Daoy (cell line): ENCODE results near the gene VAV2. TPM values are rescaled to one million over a fixed set of nuclear protein-coding genes. Genes with fewer than 3 reads are reported as not detected.
"Not testable (repeated sequence)": the region's sequence is repeated elsewhere in the genome, so short reads cannot be mapped to it uniquely, and the experiment has no call there.

Experiments used
- DNase-seq: peaks from one replicate; pipeline ENCODE4 v3.0.0-alpha.2; 2015; ENCODE audit warnings: low read depth
- total RNA-seq: library from RNA; depleted of rRNA; stranded (reverse); fragments of >200 nt; shearing (Covaris generic); gene quantifications from 2 replicates; pipeline ENCODE4 v1.2.3, GENCODE V29; 2014

VAV2 gene
- total RNA-seq, 1 experiment from 2014 or later = 11.3 TPM

DNA sequence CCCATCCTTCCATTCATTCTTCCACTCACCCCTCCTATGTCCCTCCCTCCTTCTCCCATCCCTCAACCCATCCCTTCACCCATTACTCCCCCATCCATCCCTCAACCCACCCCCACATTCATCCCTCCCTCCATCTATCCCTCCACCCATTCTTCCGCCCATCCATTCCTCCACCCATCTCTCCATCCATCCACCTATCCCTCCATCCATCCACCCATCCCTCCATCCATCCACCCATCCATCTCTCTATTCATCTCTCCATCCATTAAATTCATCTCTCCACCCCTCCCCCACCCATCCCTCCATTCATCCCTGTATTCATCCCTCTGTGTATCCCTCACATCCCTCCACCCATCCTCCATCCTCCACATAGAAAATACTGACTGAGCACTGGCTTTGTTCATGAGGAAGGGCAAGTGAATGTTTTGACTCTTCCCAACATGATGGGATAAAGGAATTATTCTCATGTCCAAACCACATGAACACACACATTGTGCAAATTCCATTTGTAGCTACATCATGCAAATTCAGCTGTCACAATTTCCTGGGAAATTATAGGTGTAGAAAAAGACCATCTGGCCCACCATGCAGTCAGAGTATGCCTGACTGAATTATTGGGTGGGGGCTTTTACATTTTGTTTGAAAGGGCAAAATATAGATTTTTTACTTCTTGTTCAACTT is 6.9 kb upstream of the VAV2 start:
- DNase-seq = peak; percentile 5

- no peak for DNase-seq
Measured at GRCh38 chr9:133997584-133997983, 5.5 kb upstream of the VAV2 start.

GRCh38 chr9:133996531-133997520 is 4.7 kb upstream of the VAV2 start:
- DNase-seq = no peak

DNA sequence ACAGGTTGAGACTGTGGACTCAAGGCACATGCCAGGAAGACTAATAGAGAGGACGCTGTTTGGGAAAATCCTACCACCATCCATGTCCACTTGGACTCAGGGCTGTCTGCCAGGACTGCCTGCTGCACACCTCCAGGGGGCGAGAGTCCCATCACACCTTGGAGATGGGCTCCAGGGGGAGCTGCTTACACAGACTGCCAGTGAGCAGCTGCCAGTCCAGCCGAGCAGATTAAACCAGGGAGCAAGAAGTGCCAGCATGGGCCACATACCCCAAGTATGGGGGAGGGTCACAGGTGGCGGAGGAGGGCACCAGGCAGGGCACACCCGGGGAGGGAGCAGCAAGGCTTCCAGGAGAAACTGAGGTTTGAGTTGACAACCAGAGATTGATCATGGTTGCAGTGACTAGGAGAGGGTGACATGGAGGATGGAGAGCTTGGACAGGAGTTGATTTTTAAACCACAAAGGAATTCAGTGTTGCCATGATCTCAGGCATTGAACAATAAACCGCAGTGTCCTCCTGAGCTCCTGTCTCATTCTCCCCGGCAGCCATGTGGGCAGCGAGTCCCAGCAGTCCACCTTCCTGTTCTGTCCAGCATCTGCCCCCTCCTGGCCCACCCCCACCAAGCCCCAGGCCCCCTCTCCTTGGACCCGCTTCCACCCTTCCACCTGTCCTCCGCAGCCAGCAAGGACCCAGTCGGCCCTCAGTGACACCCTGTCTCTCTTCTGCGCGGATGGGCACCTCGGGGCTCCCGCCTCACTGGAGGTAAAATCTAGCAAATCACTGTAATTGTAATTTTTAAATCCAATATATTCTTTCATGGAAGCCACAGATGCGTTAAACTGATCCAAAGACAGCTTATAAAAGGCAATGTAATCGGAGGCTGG is 3.1 kb upstream of the VAV2 start:
- peak; percentile 60 for DNase-seq

GRCh38 chr9:133994353-133995011 is 2.4 kb upstream of the VAV2 start:
- DNase-seq = peak; percentile 85

GRCh38 chr9:133993635-133994253 is 1.6 kb upstream of the VAV2 start:
- DNase-seq = no peak

GRCh38 chr9:133992780-133993634 is 883 bp upstream of the VAV2 start:
- peak; percentile 96 for DNase-seq

DNA sequence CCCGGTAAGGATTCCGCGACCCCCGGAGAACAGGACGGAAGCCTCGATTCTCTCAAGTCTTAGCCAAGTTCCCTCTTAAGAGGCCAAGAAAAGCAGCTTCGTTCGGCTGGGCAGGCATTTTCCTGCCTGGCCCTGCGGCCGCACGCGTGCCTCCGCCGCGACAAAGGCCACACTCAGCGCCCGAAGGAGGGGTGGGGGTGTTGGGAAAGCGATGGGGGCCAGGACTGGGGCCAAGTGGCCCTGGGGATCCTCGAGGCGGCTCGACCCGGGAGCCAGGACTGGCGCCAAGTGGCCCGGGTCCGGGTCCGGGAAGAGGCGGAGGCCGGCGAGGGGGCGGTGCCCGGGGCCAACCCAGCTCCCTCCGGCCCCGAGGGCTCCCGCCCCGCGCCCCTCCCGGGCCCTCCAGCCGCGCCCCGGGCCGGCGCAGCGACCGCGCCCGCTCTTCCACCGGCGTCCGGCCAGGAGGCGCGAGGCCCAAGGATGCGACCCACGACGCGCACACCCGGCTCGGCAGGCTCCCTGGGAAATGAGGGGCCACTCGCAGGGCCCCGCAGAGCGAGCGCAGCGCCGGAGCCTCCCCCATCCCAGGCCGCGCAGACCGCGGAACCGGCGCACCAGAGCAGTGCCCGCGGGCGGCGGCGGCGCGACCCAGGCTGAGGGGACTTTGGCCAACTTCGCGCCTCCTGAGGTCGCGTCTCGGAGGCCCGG is 756 bp downstream of the VAV2 start:
- peak; percentile 49 for DNase-seq

DNA sequence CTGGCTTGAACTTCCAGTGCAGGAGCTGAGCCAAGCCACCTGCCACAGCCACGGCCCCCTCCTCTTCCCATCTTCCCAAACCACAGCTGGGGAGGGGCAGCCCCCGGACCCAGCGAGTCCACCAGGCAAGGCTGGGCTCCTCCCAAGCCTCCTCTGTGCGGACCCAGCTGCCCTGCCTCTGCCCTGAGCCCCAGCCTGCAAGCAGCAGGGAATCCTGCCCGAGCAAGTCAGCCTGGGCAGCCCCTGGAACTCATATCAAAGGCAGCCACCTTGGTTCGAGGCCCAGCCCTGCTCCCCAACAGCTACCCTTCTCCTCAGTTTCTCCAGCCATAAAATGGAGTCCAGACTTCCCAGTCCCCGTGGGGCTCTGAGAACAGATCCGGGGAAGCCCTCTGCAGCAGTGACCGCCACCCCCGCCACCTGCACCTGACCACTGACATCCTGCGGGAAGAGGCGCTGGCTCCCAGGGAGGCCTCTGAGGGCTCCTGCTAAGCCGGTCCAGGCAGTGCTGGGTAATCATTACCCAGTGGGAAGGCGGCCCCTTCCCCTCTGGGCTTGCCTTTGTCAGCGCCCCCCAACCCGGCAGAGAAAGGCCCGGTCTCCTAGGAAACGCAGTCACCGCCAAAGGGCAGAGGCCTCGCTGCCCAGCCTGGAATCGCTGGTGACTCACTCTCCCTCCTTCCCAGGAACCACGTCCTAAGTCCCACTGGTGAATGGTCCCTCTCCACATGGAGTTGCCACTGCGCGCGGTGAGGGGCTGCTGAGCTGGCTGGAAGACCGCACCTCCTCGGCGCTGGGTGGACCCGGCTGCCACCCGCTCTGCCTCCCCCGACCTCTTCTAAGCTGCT is 1.5 kb downstream of the VAV2 start:
- peak; percentile 84 for DNase-seq

- DNase-seq = no peak
Measured at GRCh38 chr9:133989625-133990365, 2.3 kb downstream of the VAV2 start.

- DNase-seq = not testable (repeated sequence)
Measured at GRCh38 chr9:133988771-133989170, 3.4 kb downstream of the VAV2 start.

GRCh38 chr9:133987946-133988665 is 4.0 kb downstream of the VAV2 start:
- DNase-seq = no peak

DNA sequence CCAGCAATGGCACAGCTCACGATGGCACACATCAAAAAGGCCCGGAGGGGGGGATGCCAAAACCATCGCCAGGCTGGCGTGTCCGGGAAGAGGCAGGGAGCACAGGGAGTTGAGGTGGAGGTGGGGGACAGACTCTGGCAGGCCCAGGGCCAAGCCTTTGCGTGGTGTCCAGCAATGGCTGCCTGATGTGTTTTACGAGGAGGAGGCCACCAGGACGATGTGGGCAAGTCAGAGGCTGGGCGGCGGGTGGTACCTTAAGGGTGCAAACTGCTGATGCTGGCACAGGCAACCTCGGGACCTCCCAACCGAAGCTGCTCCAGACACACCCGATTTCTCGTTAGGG is 4.7 kb downstream of the VAV2 start:
- DNase-seq = no peak

- no peak for DNase-seq
Measured at GRCh38 chr9:133986774-133987445, 5.2 kb downstream of the VAV2 start.

GRCh38 chr9:133986061-133986460 is 6.1 kb downstream of the VAV2 start:
- no peak for DNase-seq

DNA sequence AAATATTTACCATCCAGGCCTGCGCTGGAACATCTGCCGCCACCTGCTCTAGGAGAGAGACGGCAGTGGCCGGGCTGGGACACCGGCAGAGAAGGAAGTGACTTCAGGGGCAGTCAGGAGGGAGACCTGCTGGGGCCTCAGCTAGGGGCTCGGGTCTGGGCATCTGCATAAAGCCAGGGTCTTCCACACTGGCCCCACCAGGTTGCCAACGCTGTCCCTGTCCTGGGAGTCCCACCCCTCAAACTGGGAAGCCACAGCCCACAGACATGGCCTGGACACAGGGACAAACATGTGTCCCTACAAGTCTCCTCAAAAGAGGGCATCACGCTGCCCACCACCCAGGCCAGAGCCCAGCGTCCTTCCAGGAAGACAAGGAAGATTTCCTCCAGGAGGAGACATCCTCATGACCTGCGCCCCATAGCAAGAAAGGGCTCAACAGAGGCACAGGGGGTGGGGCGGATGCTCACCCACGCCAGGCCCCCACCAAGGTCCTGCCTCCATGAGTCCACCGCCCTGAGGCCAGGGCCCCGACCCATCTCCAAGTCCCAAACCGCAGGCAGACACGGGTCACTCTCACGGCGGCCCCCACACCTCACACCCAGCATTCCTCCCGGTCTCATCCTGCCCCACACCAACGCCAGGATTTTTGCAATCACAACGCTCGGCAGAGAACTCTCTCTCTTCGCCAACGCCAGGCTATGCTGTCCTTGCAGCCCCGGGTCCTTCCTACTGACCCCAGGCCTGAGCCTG is 9.0 kb downstream of the VAV2 start:
- DNase-seq = no peak
